Fibroblast of skin of scalp (primary cell): ENCODE data around the gene MARVELD1.

Source experiments
- DNase-seq: peaks from one replicate; pipeline ENCODE4 v3.0.0-alpha.2; 2013

MARVELD1 gene

DNA sequence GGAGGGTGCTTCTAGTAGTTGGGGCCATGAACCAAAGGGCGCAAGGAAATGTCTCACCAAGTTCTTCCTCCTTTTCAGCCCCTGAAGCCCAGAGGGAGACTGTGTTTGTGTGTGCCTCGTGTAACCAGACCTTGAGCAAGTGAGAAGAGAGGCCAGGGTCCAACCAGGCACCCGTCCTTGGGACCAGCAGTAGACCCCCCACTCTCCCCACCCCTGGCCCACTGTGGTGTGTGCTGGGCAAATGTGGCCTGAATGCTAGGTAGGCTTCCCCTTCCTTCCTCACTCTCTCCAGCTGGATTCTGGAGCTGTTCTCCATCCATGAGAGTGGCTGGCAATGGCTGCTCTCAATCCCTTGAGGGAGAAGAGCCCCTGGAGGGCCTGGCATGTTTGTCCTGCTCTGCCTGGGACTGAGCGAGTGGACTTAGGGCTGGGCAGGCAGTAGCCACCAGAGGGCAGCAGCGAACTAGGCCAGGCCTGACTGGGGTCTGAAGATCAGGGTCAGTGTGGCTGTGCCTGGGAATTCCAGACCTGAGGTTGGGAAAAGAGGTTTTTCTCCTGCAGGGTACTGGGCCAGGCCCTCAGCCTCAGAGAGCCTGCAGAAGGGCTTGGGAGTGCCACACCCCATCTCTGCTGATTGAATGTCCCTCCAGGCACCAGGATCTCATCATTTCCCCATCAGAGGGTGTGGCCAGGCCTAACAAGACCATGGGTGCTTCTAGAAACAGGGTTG is 45.8 kb downstream of the MARVELD1 start:
- DNase-seq = peak; percentile 57

DNA sequence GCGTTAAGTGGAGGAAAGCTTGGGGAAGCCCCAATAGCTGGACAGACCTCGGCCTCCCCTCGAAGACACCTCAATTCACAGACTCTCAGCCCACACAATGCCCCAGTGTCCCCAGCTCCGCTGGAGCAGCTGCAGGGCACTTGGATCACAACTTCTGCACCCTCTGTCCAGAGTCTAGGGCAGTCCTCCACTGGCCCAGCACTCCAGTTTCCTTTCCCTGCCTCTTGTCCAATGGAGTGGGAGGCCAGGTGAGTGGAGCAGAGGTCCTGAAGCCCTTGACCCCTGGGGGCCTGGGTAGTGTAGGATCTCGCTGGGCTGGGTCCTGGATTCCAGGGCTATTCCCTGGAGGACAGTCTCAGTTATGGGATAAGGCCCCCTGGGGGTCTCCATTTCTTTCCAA is 46.4 kb downstream of the MARVELD1 start:
- DNase-seq = no peak

DNA sequence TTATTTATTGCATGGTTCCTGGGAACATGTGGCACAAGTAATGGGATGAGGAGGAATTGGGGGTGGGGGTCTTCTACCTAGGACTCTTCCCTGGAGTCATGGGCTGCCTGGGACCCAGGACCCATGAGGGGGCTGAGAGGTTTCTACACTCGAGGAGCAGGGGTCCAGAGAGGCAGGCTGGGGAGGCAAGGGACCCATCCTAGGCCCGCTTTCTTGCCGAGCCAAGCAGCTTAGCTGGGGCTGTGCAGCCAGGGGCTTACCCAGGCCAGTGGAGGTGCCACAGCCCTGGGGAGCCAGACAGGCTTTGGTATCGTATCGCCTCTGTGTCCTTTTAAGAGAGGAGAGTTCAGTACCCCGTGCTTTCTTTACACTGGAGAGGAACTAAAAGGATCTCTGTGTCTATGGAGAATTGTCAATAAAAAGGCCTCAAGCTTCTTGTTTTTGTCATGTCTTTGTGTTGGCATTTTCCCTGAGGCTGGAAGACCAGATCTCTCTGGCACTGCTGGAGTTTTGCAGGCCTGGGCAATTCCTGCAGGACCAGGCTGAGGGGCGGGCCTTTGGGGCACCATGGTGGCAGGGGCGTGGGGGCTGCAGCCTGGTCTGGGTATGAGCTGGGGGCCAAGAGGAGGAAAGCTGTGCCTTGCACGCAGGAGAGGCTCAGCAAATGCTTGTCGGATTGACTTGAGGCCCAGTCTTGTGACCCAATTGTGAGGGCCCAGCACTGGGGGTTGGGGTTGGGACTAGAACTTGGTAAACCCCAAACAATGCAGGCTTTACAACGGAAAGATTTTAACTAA is 47.1 kb downstream of the MARVELD1 start:
- DNase-seq = no peak

DNA sequence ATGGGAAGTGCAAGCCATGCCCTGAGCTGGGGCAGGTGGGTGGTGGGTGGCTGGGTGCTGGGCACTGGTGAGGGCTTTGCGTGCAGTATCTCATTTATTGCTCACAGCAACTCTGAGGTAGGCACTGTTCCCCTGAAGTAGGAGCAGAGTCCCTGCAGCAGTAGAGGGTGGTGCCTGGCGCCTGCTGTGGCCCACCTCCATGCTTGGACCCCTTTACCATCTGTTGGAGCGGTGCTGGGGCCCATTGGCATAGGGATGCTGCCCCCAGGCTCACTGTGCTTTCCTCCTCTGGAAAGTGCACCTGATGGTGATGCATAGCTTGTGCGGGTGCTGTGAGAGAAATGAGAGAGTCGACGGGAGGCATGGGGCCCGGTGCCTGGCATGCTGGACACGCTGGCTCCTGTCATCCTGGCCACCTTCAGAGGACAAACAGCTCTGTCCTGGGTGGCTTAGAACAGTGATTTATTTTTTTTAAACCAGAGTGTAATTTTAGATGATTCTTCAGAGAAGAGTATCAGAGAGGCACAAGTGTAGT is 47.9 kb downstream of the MARVELD1 start:
- no peak for DNase-seq

DNA sequence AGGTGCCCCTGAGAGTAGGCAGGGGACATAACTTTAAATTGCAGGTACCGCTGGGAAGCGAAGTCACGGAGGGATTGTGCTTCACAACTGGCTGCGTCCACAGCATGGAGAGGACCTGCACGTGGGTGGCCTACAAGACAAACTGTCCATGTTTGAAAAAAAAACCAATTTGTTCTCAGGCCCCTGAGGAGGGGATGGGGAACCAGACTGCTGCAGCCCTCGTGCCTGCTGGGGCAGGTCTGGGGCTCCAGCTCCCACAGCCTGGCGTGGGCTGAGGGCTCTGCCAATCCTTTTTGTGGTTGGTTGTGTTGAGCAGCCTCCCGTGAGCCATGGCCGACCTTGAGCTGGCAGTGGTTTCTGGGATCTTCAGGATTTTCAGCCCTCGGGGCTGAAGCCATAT is 48.5 kb downstream of the MARVELD1 start:
- DNase-seq = no peak

DNA sequence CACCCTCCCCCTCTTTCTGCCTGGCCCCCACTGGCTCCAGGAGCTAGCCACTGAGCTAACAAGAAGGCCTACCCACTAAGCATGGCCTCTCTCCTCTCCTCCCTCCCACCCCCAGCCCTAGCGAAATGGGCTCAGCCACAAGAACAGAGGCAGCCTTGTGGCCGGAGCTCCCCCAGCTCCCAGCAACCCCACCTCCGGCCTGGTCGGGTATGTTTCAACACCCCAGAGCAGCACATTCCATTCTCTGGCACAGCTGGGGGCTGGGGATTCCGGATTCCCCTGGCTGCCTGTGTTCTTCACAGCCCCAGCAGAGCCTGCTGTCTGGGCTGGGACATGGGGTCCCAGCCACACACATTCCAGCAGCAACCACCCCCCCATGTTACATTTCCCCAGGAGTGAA is 49.3 kb downstream of the MARVELD1 start:
- peak; percentile 56 for DNase-seq

DNA sequence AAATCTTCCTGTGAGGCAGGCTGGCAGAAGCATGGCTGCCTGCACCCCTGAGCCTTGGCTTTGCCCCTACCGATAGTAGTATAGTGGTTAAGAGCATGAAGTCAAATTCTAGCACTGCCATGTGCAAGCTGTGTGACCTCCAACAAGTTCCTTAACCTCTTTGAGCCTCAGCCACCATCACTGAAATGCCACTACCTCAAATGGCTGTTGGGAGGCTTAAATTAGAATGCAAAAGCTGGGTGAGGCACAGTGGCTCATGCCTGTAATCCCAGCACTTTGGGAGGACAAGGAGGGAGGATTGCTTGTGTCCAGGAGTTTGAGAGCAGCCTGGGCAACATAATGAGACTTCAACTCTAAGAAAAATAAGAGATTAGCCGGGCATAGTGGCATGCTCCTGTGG is 49.9 kb downstream of the MARVELD1 start:
- DNase-seq = no peak

DNA sequence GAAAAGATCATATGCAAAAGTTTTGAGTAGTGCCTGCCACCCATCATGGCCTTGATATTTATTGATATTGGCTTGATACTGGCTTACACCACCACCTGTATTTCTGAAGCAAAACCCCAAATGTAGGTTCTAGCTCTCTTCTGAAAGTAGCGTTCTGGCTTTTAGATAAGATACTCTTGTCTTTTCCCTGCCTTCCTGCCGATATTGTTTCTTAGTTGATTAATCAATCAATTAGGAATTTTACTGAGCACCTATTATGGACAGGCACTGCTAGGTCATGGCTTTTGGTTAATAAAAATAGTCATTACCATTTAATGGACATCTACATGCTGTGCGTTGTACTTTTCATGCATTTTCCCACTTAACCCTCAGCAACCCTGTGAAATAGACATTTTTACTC is 50.4 kb downstream of the MARVELD1 start:
- no peak for DNase-seq

DNA sequence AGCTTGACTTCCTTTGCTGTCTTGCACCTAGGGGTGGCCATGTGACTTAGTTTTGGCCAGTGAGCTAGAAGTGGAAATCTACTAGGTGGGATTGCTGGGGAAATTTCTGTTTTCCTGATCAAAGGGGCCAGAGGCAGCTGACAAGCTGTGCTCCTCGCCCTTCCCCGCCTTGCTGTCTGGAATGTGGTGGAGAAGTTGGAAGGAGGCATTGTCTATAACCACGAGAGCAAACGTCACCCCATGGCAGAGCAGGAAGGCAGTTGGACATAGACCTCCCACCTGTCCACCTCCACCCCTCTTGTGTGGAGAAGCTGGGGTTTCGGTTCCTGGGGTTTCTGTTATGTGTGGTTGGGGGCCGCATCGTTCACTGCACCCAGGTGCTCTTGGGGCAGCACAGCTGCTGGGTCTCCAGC is 51.0 kb downstream of the MARVELD1 start:
- no peak for DNase-seq

DNA sequence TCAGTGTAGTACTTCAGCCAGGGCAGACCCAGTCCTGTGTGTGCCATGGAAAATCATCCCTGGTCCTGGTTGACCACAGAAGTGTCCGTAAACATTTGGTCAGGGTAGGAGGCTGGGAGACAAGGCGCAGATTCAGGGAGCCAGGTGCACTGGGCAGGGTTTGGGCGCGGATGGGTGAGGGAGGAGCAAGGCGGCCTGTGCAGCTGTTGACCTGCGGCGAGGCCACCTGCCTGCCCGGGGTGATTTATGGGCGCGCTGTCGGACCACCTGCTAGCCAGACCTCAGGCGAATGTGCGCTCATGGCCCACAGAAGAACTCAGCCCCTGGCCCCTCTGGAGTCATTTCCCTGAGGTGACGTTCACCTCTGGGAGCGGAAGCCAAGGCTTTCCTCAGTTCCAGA is 51.7 kb downstream of the MARVELD1 start:
- DNase-seq = no peak

DNA sequence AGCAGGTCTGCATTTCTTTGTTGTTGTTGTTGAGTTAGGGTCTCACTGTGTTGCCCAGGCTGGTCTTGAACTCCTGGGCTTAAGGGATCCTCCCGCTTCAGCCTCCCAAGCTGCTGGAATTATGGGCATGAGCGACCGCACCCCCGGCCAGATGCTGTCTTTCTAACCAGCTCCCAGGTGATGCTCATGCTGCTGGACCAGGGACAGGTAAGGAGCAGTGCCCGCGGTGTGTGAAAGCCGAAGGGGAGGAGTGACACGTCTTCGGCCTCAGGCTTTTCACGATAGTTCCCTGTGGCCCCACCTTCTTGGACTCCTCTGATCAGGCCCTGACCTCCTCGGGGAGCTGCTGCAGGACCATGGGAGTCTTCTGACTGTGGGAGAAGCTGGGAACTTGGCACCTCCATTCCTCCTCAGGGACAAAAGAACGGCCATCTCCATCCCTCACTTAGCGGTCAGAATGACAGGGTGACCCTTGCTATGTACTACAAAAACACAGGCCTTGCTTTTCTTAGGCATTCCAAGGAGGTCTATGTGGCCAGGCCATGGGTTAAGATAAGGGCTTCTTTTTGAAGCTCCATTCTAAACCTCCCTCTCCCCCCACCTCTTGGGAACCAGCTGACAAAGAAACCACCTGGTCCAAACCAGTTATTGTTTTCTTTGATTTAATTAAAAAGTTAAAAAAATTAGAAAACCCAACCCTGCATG is 52.7 kb downstream of the MARVELD1 start:
- DNase-seq = no peak

DNA sequence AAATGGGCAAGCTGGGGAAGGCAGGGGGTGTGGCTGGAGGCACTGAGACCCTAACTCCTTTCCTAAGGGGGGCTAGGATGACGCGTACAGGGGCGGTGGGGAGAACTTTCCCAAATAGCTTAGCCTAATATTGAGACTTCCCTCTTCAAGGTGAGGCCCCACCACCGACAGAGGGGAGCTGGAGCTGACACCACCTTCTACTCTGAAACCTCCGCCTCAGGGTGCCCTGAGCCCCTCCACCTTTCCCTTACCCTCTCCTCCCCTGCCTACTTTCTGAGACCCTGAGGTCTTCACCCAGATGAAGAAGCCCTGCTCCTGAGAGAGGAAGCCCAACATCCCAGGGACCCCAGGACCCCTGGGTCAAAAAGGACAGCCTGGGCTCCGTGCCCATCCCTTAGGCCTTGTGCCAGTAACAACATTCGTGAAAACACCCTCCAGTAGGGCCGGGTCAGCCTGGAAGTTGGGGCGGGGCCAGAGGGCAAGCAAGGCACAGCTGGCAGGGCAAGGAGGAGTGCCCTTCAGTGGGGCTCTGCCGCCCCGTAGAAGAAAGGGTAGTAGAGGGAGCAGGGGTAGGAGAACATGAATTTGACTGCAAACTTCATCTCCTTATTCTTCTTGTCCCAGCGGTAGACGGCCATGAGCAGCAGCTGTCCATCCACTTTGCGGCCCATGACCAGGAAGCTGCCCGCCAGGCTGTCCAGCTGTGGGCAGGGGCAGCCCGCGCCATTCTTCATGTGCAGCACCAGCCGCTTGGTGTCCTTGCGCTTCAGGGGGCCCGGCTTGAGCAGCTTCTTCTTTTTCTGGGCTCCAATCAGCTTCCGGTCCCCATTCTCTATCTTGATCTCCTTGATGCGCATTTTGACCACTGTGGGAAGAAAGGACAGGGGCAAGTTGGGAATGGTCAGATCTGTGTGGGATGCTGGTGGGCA is 53.7 kb downstream of the MARVELD1 start:
- no peak for DNase-seq
